ENCODE data around the gene KRTAP22-2. TPM values are rescaled to one million over a fixed set of nuclear protein-coding genes. Genes with fewer than 3 reads are reported as not detected.
A peak's percentile ranks its signal among the peaks of the same experiment; 100 is the strongest.

Gene KRTAP22-2
- total and polyA plus RNA-seq, 2 of the 4 experiments (the other 2 are of a cell fraction), result not detected

- Histone ChIP-seq H3K4me2 (ENCODE audit: low read depth, low read length) (no peak overlapping the region), H4K20me1 (ENCODE audit: insufficient read depth, low read length) (no peaks in the 10 kb centered on the region), H3K56ac (ENCODE audit: extremely low read depth, insufficient read depth, low read length) (no peak overlapping the region), H2AK9ac (replicated peaks; ENCODE audit: low read depth, low read length, poor library complexity) (no peak overlapping the region), H2BK20ac (ENCODE audit: low read depth, low read length) (no peak overlapping the region), H3K18ac (ENCODE audit: low read depth, low read length) (no peak overlapping the region), H3K9me3 (ENCODE audit: control insufficient read depth, insufficient read depth, low read length) (peaks cover 7% of the 10 kb centered on the region), H3K14ac (replicated peaks; ENCODE audit: low read depth, low read length) (no peak overlapping the region), H2BK5ac (ENCODE audit: low read depth, low read length, poor library complexity, severe bottlenecking) (no peak overlapping the region), H4K5ac (ENCODE audit: low read depth, low read length) (no peak overlapping the region), H3K4me1 (ENCODE audit: control insufficient read depth, insufficient read depth, low read length) (no peaks in the 10 kb centered on the region), H3K27ac (ENCODE audit: insufficient read depth, low read length) (no peak overlapping the region), H3K36me3 (ENCODE audit: control insufficient read depth, insufficient read depth, low read length) (no peaks in the 10 kb centered on the region), H3K79me1 (ENCODE audit: low read depth in 1 of 2, low read length in 2 of 2) (no peaks in the 10 kb centered on the region), H2BK120ac (ENCODE audit: low read depth, low read length) (no peak overlapping the region), H3K4me3 (ENCODE audit: insufficient read depth, low read depth, low read length) (no peak overlapping the region), H3K23ac (ENCODE audit: low read depth, low read length) (no peak overlapping the region), H2BK15ac (ENCODE audit: low read depth, low read length) (no peak overlapping the region), H3K9ac (ENCODE audit: low read depth, low read length) (no peak overlapping the region), H3K4ac (ENCODE audit: low read depth, low read length) (no peak overlapping the region), H3K9me1 (ENCODE audit: insufficient read depth, low read length) (no peaks in the 10 kb centered on the region), H2AFZ (replicated peaks; ENCODE audit: low read length, poor library complexity) (no peak overlapping the region), H4K8ac (ENCODE audit: low read depth in 2 of 2, low read length in 2 of 2) (no peak overlapping the region), H4K91ac (ENCODE audit: insufficient read depth, low read depth, low read length) (no peak overlapping the region), H2AK5ac (ENCODE audit: low read depth, low read length) (no peak overlapping the region), H3K27me3 (ENCODE audit: control insufficient read depth, insufficient read depth, low read length) (no peaks in the 10 kb centered on the region)
- BruUV-seq (replicated peaks), result no TSS peak
- ChIA-PET CTCF (no interaction called here), POLR2A (ENCODE audit: unreplicated experiment) (no interaction called here)
- TF ChIP-seq RAD21 (IDR thresholded peaks at IDR 0.05; ENCODE audit: low read length) (no peak), CTCF (conservative IDR thresholded peaks at IDR 0.05; ENCODE audit: low read depth, low read length) (no peak), CEBPB (IDR thresholded peaks at IDR 0.05; ENCODE audit: low read depth, low read length) (peak; percentile 37; the same call in 1 of the 2 replicates)
- in situ Hi-C loops (cut with MboI; ENCODE audit: low sequenced_read_pairs) (no loop called here), dilution Hi-C loops (cut with HindIII; ENCODE audit: low sequenced_read_pairs, unreplicated experiment) (no loop called here), intact Hi-C loops (cut with micrococcal nuclease) (no loop called here)
- ATAC-seq (ENCODE audit: low read depth) (no peak), DNase-seq (no peak)
- no CpG with 5 or more reads among the region's 2 CpGs for WGBS, 2 experiments (ENCODE audit: extremely low coverage in 2 of 2, insufficient read length in 1 of 2)
Measured at GRCh38 chr21:30555095-30555494, 35.1 kb downstream of the KRTAP22-2 start.
